Fibroblast of lung (primary cell): ENCODE data around the gene GID8. TPM values are rescaled to one million over a fixed set of nuclear protein-coding genes. Genes with fewer than 3 reads are reported as not detected.

Experiments
- DNase-seq, 2 donors: peaks; one replicate each; pipeline versions ENCODE4 v3.0.0 to v3.0.0-alpha.2; 2010; ENCODE audit warnings: low read depth in 2 of 2
- H2AFZ ChIP-seq: 2 replicates; pipeline ENCODE4 v1.5.1; 2012; ENCODE audit warnings: low read length, control low read depth, inconsistent platforms
- H3K27ac ChIP-seq: 2 replicates; pipeline ENCODE4 v1.5.1; 2011; ENCODE audit warnings: low read length, control low read depth; ENCODE audit not compliant: insufficient read depth
- H3K27me3 ChIP-seq: 2 replicates; pipeline ENCODE4 v1.5.1; 2011; ENCODE audit warnings: mild to moderate bottlenecking, low read length; ENCODE audit not compliant: control insufficient read depth, insufficient read depth
- H3K36me3 ChIP-seq: 2 replicates; pipeline ENCODE4 v1.5.1; 2011; ENCODE audit warnings: low read length; ENCODE audit not compliant: control insufficient read depth, insufficient read depth
- H3K4me1 ChIP-seq: 2 replicates; pipeline ENCODE4 v1.5.1; 2011; ENCODE audit warnings: low read length; ENCODE audit not compliant: control insufficient read depth, insufficient read depth; ENCODE audit errors: extremely low read depth
- H3K4me2 ChIP-seq: 2 replicates; pipeline ENCODE4 v1.5.1; 2011; ENCODE audit warnings: low read length, control low read depth; ENCODE audit not compliant: insufficient read depth; ENCODE audit errors: extremely low read depth
- H3K4me3 ChIP-seq, 4 experiments: fragments of 200-600 bp in 1 of 4; sonication (generic) in 1 of 4; replicated peaks in 1 of 4; 2 replicates each; pipeline ENCODE4 v1.5.1; 2011 to 2016; ENCODE audit warnings: low read length in 4 of 4, low read depth in 3 of 4, mild to moderate bottlenecking in 3 of 4, control low read depth in 2 of 4, inconsistent platforms in 1 of 4, mixed read lengths in 1 of 4; ENCODE audit not compliant: insufficient read depth in 1 of 4; ENCODE audit errors: control extremely low read depth in 1 of 4
- H3K79me2 ChIP-seq: 2 replicates; pipeline ENCODE4 v1.5.1; 2012; ENCODE audit warnings: mild to moderate bottlenecking, low read length, inconsistent platforms; ENCODE audit not compliant: control insufficient read depth, insufficient read depth
- H3K9ac ChIP-seq: 2 replicates; pipeline ENCODE4 v1.5.1; 2011; ENCODE audit warnings: mild to moderate bottlenecking, low read length, control low read depth; ENCODE audit not compliant: insufficient read depth
- H3K9me3 ChIP-seq: 2 replicates; pipeline ENCODE4 v1.5.1; 2012; ENCODE audit warnings: low read depth, low read length; ENCODE audit not compliant: control insufficient read depth, insufficient read depth
- H4K20me1 ChIP-seq: 2 replicates; pipeline ENCODE4 v1.5.1; 2011; ENCODE audit warnings: low read length; ENCODE audit not compliant: control insufficient read depth, insufficient read depth; ENCODE audit errors: extremely low read depth
- EZH2 ChIP-seq: IDR thresholded peaks from 2 replicates; pipeline ENCODE4 v1.5.1; 2012; ENCODE audit warnings: low read length, control low read depth, mild to moderate bottlenecking; ENCODE audit errors: missing control alignments
- polyA plus RNA-seq, 2 donors: library from polyadenylated mRNA; depleted of rRNA in 1 of 2; stranded (reverse) in 1 of 2; unstranded in 1 of 2; fragments of >200 nt; gene quantifications; 2 replicates each; pipeline ENCODE4 v1.2.1, GENCODE V29; 2011 to 2012; ENCODE audit warnings: missing spikeins in 1 of 2
- total RNA-seq: library from RNA; depleted of rRNA; stranded (reverse); fragments of >200 nt; gene quantifications from 2 replicates; pipeline ENCODE4 v1.2.1, GENCODE V29; 2014
- TF ChIP-seq, protein P1 (sequence below), 2 donors: IDR thresholded peaks in 1 of 2; conservative IDR thresholded peaks in 1 of 2; 1 replicate in 1 of 2; 2 replicates in 1 of 2; pipeline ENCODE4 v1.5.1; 2011 to 2012; ENCODE audit warnings: low read length in 2 of 2, control low read depth in 1 of 2, inconsistent platforms in 1 of 2, low read depth in 1 of 2, mild to moderate bottlenecking in 1 of 2

Gene GID8
- total and polyA plus RNA-seq, 2 donors (not counting 1 experiment from before 2014, with no cell fraction given) = 23.0 to 33.9 TPM

DNA sequence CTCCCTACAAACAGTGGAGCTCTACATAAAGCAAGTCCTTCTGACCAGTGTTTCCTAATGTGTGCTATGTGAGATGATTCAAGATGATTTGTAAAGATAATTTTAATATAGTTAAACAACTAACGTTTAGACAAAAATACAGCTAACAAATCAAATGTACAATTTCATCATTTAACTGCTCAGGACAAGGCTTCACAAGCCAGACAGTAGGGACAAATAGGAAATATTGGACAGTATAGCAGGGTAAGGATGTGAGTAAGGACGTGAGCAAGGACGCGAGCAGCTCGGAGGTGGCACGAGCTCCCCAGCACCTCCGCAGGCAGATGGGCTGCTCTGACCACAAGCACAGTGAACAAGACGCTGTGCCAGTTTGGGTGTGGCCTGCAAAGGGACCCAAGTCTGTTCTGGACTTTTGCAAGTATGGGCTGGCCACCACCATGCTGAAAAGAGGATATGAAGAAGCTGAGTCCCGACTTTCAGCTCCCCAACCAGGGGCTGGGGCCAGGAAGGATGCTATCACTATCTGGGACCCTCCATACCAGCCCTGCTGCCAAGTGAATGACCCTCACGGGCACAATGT is 26.2 kb upstream of the GID8 start:
- Histone ChIP-seq H3K79me2 (peaks cover 81% of the 10 kb centered on the region), H3K4me3 (no peak overlapping the region), H3K9ac (no peak overlapping the region), H3K27ac (no peak overlapping the region), H3K4me1 (peaks cover 8% of the 10 kb centered on the region), H2AFZ (no peak overlapping the region), H3K36me3 (peaks cover 30% of the 10 kb centered on the region), H4K20me1 (peaks cover 2% of the 10 kb centered on the region), H3K27me3 (no peaks in the 10 kb centered on the region), H3K4me2 (no peak overlapping the region), H3K9me3 (no peaks in the 10 kb centered on the region)
- no peak for TF ChIP-seq EZH2
- TF ChIP-seq, protein P1, sequence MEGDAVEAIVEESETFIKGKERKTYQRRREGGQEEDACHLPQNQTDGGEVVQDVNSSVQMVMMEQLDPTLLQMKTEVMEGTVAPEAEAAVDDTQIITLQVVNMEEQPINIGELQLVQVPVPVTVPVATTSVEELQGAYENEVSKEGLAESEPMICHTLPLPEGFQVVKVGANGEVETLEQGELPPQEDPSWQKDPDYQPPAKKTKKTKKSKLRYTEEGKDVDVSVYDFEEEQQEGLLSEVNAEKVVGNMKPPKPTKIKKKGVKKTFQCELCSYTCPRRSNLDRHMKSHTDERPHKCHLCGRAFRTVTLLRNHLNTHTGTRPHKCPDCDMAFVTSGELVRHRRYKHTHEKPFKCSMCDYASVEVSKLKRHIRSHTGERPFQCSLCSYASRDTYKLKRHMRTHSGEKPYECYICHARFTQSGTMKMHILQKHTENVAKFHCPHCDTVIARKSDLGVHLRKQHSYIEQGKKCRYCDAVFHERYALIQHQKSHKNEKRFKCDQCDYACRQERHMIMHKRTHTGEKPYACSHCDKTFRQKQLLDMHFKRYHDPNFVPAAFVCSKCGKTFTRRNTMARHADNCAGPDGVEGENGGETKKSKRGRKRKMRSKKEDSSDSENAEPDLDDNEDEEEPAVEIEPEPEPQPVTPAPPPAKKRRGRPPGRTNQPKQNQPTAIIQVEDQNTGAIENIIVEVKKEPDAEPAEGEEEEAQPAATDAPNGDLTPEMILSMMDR (conservative IDR thresholded peaks at IDR 0.05 in 1 of 2, IDR thresholded peaks at IDR 0.05 in 1 of 2; ENCODE audit: low read depth in 1 of 2, low read length in 2 of 2) = no peak
- DNase-seq = no peak

- no peak overlapping the region for H3K27ac ChIP-seq
- DNase-seq = no peak
- peaks cover 8% of the 10 kb centered on the region for H3K4me1 ChIP-seq
- peaks cover 4% of the 10 kb centered on the region for H4K20me1 ChIP-seq
- no peak overlapping the region for H3K4me3 ChIP-seq
- peaks cover 26% of the 10 kb centered on the region for H3K36me3 ChIP-seq
- peaks cover 91% of the 10 kb centered on the region for H3K79me2 ChIP-seq
- no peak for TF ChIP-seq EZH2
- TF ChIP-seq, protein P1 (conservative IDR thresholded peaks at IDR 0.05 in 1 of 2, IDR thresholded peaks at IDR 0.05 in 1 of 2; ENCODE audit: low read depth in 1 of 2, low read length in 2 of 2) = no peak
- no peaks in the 10 kb centered on the region for H3K9me3 ChIP-seq
- no peak overlapping the region for H3K4me2 ChIP-seq
- no peak overlapping the region for H2AFZ ChIP-seq
- no peak overlapping the region for H3K9ac ChIP-seq
- H3K27me3 ChIP-seq = no peaks in the 10 kb centered on the region
These were observed 24.8 kb upstream of the GID8 start for GRCh38 chr20:62913043-62913630.

DNA sequence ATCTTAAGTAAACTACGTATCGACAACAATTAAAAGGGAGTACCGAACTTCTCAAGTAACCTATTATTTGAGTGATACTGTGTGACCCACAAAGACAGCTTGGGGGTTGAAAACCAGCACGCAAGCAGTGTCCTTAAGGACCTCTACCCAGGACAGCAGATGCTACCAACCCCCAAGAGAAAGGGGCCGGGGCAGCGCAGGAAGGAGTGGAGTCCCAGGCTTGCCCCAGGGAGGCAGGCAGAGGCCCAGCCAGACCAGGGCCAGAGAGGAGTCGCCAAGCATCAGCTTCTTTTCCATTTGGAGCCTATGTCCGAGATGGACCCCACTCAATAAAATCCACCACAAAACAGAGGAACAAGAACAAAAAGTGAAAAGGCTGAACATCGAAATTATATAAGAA is 23.5 kb upstream of the GID8 start:
- H3K36me3 ChIP-seq = peaks cover 19% of the 10 kb centered on the region
- H3K9ac ChIP-seq = no peak overlapping the region
- H4K20me1 ChIP-seq = peaks cover 4% of the 10 kb centered on the region

More for the DNA sequence above, 23.5 kb upstream of the GID8 start:
- TF ChIP-seq, protein P1 (conservative IDR thresholded peaks at IDR 0.05 in 1 of 2, IDR thresholded peaks at IDR 0.05 in 1 of 2; ENCODE audit: low read depth in 1 of 2, low read length in 2 of 2) = no peak
- no peak for TF ChIP-seq EZH2
- H3K79me2 ChIP-seq = peaks cover 94% of the 10 kb centered on the region
- no peak overlapping the region for H2AFZ ChIP-seq
- no peak for DNase-seq
- H3K4me3 ChIP-seq = no peak overlapping the region
- no peaks in the 10 kb centered on the region for H3K27me3 ChIP-seq
- H3K27ac ChIP-seq = peak overlapping the region; percentile 59
- no peaks in the 10 kb centered on the region for H3K9me3 ChIP-seq
- peaks cover 8% of the 10 kb centered on the region for H3K4me1 ChIP-seq
- H3K4me2 ChIP-seq = no peak overlapping the region
